ENCODE results near the gene TCF12. TPM values are rescaled to one million over a fixed set of nuclear protein-coding genes. Genes with fewer than 3 reads are reported as not detected.

Gene TCF12
- total RNA-seq, 4 donors from 2014 or later = 108 to 177 (median 148) TPM

GRCh38 chr15:57333487-57333886 is 415.0 kb downstream of the TCF12 start:
- Histone ChIP-seq H3K9me3 (no peaks in the 10 kb centered on the region), H3K4me1 (peaks cover 0 to 13% (median 8%) of the 10 kb centered on the region in 4 donors), H3K36me3 (no peaks in the 10 kb centered on the region), H3K27ac (replicated peaks in 1 of 4) (no peak overlapping the region), H3K27me3 (peaks cover 0 to 10% (median 0%) of the 10 kb centered on the region in 4 donors), H3K4me3 (no peak overlapping the region)
- TF ChIP-seq POLR2AphosphoS5 (IDR thresholded peaks at IDR 0.05) (no peak), CTCF (IDR thresholded peaks at IDR 0.05) (no peak), POLR2A (IDR thresholded peaks at IDR 0.05; ENCODE audit: low read depth) (no peak), EP300 (IDR thresholded peaks at IDR 0.05) (no peak)
- WGBS = 88% methylated on average over 4 of the region's 4 CpGs
- no peak for DNase-seq (ENCODE audit: extremely low spot score)
- intact Hi-C loops (cut with DNase I) = no loop called here

GRCh38 chr15:57334257-57334656 is 415.8 kb downstream of the TCF12 start:
- intact Hi-C loops (cut with DNase I) = no loop called here

GRCh38 chr15:57335293-57335715 is 416.9 kb downstream of the TCF12 start:
- no peaks in the 10 kb centered on the region for H3K36me3 ChIP-seq
- TF ChIP-seq POLR2AphosphoS5 (IDR thresholded peaks at IDR 0.05) (no peak), POLR2A (IDR thresholded peaks at IDR 0.05; ENCODE audit: low read depth) (no peak), CTCF (IDR thresholded peaks at IDR 0.05) (no peak), EP300 (IDR thresholded peaks at IDR 0.05) (no peak)
- peaks cover 0 to under 1% (median 0%) of the 10 kb centered on the region in 4 donors for H3K27me3 ChIP-seq
- peaks cover under 1 to 18% (median 12%) of the 10 kb centered on the region in 4 donors for H3K4me1 ChIP-seq
- no peak overlapping the region for H3K27ac ChIP-seq (replicated peaks in 1 of 4)
- WGBS = 79% methylated on average over 6 of the region's 6 CpGs
- no peaks in the 10 kb centered on the region for H3K9me3 ChIP-seq
- H3K4me3 ChIP-seq = no peak overlapping the region
- DNase-seq (ENCODE audit: extremely low spot score) = no peak
- intact Hi-C loops (cut with DNase I) = no loop called here

More at GRCh38 chr15:57334257-57334656, 415.8 kb downstream of the TCF12 start:
- no peak overlapping the region for H3K27ac ChIP-seq (replicated peaks in 1 of 4)
- H3K27me3 ChIP-seq = peaks cover 0 to 10% (median 0%) of the 10 kb centered on the region in 4 donors
- TF ChIP-seq POLR2AphosphoS5 (IDR thresholded peaks at IDR 0.05) (no peak), EP300 (IDR thresholded peaks at IDR 0.05) (no peak), POLR2A (IDR thresholded peaks at IDR 0.05; ENCODE audit: low read depth) (no peak), CTCF (IDR thresholded peaks at IDR 0.05) (no peak)
- WGBS = 61% methylated on average over 12 of the region's 12 CpGs
- H3K4me1 ChIP-seq = peaks cover 0 to 18% (median 12%) of the 10 kb centered on the region in 4 donors
- no peaks in the 10 kb centered on the region for H3K9me3 ChIP-seq
- H3K4me3 ChIP-seq = no peak overlapping the region
- H3K36me3 ChIP-seq = no peaks in the 10 kb centered on the region
- no peak for DNase-seq (ENCODE audit: extremely low spot score)

- WGBS = 55% methylated on average over 7 of the region's 7 CpGs
- Histone ChIP-seq H3K36me3 (no peaks in the 10 kb centered on the region), H3K4me3 (no peak overlapping the region), H3K27ac (replicated peaks in 1 of 4) (no peak overlapping the region), H3K9me3 (no peaks in the 10 kb centered on the region), H3K4me1 (peaks cover 4 to 18% (median 12%) of the 10 kb centered on the region in 4 donors), H3K27me3 (no peaks in the 10 kb centered on the region)
- TF ChIP-seq POLR2A (IDR thresholded peaks at IDR 0.05; ENCODE audit: low read depth) (no peak), EP300 (IDR thresholded peaks at IDR 0.05) (no peak), POLR2AphosphoS5 (IDR thresholded peaks at IDR 0.05) (no peak), CTCF (IDR thresholded peaks at IDR 0.05) (no peak)
- intact Hi-C loops (cut with DNase I) = no loop called here
- no peak for DNase-seq (ENCODE audit: extremely low spot score)
These were observed 417.3 kb downstream of the TCF12 start for GRCh38 chr15:57335719-57336118.

GRCh38 chr15:57337868-57338411 is 419.5 kb downstream of the TCF12 start:
- Histone ChIP-seq H3K27me3 (no peaks in the 10 kb centered on the region), H3K36me3 (no peaks in the 10 kb centered on the region), H3K9me3 (no peaks in the 10 kb centered on the region), H3K4me1 (peaks cover 9 to 18% (median 12%) of the 10 kb centered on the region in 4 donors), H3K4me3 (no peak overlapping the region), H3K27ac (replicated peaks in 1 of 4) (peak overlapping the region in 3 of 4 donors; percentile 24 to 49 (median 39))
- 48% methylated on average over 15 of the region's 15 CpGs for WGBS
- DNase-seq (ENCODE audit: extremely low spot score) = no peak
- intact Hi-C loops (cut with DNase I) = no loop called here
- TF ChIP-seq POLR2AphosphoS5 (IDR thresholded peaks at IDR 0.05) = peak; percentile 29 to 60
- no peak for TF ChIP-seq EP300 (IDR thresholded peaks at IDR 0.05)
- TF ChIP-seq POLR2A (IDR thresholded peaks at IDR 0.05; ENCODE audit: low read depth) = no peak
- peak in 1 of 3 experiments; percentile 7 for TF ChIP-seq CTCF (IDR thresholded peaks at IDR 0.05)

All from esophagus muscularis mucosa (tissue), 4 donors.